ENCODE results near the gene ZNF566. TPM values are rescaled to one million over a fixed set of nuclear protein-coding genes. Genes with fewer than 3 reads are reported as not detected.
A peak's percentile ranks its signal among the peaks of the same experiment; 100 is the strongest.

The ZNF566 gene
- total RNA-seq, 4 donors from 2014 or later, result 7.3 to 14.6 (median 9.9) TPM

DNA sequence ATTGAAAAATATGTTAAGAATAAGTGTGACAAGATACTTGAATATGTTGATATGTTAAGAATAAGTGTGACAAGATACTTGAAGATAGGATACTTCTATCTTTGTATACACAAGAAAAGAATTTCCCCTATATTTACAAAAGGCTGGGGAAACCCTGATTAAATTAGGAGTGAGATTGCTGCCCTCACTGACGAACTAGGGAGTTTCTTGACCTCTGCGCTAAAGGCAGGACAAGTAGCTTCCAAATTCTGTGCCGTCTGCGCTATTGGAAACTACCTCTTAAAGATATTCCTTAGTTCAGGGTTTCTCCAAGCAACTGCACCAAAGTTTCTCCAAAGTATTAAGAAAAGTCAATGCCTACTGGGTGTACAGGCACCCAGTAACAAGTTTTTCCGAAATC is 38.0 kb upstream of the ZNF566 start:
- H3K27ac ChIP-seq (replicated peaks in 1 of 4), result peak overlapping the region; percentile 81 to 93 (median 90)
- peaks cover 18 to 30% (median 27%) of the 10 kb centered on the region in 4 donors for H3K4me1 ChIP-seq
- H3K36me3 ChIP-seq, result peaks cover 3 to 39% (median 22%) of the 10 kb centered on the region in 4 donors
- DNase-seq (ENCODE audit: extremely low spot score), result no peak
- H3K9me3 ChIP-seq, result peaks cover 5 to 43% (median 19%) of the 10 kb centered on the region in 4 donors
- WGBS, result 8% methylated on average over 5 of the region's 5 CpGs
- no peaks in the 10 kb centered on the region for H3K27me3 ChIP-seq
- intact Hi-C loops (cut with DNase I), result loop anchor here (2.0 to 5.0 kb wide), 2 partner anchors 40 to 149 kb away; partner anchors contain the start of genes ZFP14 and ZNF566
- peak overlapping the region; percentile 67 to 77 (median 71) for H3K4me3 ChIP-seq
- TF ChIP-seq POLR2A (IDR thresholded peaks at IDR 0.05; ENCODE audit: low read depth) (no peak), POLR2AphosphoS5 (IDR thresholded peaks at IDR 0.05) (no peak), EP300 (IDR thresholded peaks at IDR 0.05) (no peak)
- TF ChIP-seq, protein P1, sequence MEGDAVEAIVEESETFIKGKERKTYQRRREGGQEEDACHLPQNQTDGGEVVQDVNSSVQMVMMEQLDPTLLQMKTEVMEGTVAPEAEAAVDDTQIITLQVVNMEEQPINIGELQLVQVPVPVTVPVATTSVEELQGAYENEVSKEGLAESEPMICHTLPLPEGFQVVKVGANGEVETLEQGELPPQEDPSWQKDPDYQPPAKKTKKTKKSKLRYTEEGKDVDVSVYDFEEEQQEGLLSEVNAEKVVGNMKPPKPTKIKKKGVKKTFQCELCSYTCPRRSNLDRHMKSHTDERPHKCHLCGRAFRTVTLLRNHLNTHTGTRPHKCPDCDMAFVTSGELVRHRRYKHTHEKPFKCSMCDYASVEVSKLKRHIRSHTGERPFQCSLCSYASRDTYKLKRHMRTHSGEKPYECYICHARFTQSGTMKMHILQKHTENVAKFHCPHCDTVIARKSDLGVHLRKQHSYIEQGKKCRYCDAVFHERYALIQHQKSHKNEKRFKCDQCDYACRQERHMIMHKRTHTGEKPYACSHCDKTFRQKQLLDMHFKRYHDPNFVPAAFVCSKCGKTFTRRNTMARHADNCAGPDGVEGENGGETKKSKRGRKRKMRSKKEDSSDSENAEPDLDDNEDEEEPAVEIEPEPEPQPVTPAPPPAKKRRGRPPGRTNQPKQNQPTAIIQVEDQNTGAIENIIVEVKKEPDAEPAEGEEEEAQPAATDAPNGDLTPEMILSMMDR (IDR thresholded peaks at IDR 0.05), result no peak

DNA sequence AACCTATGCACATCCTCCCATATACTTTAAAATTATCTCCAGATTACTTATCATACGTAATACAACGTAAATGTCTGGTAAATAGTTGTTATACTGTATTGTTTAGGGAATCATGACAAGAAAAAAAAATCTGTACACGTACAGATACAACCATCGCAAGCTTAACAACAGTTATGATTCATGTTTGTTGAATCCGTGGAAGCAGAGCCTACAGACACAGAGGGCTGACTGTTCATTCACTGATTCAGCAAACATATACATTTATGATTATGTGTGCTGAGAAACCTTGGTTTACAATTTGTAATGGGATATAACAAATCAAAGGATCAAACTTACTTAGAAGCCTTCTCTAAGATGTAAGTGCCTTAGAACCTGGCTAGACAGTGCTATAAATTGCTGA is 37.2 kb upstream of the ZNF566 start:
- Histone ChIP-seq H3K36me3 (peaks cover 11 to 46% (median 30%) of the 10 kb centered on the region in 4 donors), H3K4me3 (no peak overlapping the region), H3K27ac (replicated peaks in 1 of 4) (no peak overlapping the region), H3K4me1 (peaks cover 18 to 30% (median 27%) of the 10 kb centered on the region in 4 donors), H3K27me3 (no peaks in the 10 kb centered on the region), H3K9me3 (peaks cover 8 to 48% (median 25%) of the 10 kb centered on the region in 4 donors)
- DNase-seq (ENCODE audit: extremely low spot score), result no peak
- no peak for TF ChIP-seq EP300 (IDR thresholded peaks at IDR 0.05)
- TF ChIP-seq POLR2A (IDR thresholded peaks at IDR 0.05; ENCODE audit: low read depth), result no peak
- TF ChIP-seq, protein P1 (IDR thresholded peaks at IDR 0.05), result no peak
- TF ChIP-seq POLR2AphosphoS5 (IDR thresholded peaks at IDR 0.05), result no peak
- 85% methylated on average over 5 of the region's 5 CpGs for WGBS
- intact Hi-C loops (cut with DNase I), result loop anchor here (2.0 to 5.0 kb wide), 2 partner anchors 39 to 148 kb away; partner anchors contain the start of genes ZFP14 and ZNF566

DNA sequence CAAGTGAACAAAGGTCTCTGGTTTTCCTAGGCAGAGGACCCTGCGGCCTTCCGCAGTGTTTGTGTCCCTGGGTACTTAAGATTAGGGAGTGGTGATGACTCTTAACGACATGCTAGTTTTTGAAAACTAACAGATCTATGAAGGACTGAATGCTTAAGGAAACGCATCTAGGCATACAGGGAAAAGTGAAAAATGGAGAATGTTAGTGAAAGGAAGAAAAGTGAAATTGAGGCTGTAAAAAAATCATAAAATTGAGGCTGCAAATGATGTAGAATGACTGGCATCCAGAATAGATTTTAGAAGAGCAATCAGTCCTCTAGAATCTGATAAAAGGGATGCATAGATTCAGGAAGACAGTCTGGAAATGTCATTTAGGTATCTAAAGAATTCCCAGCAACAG is 35.3 kb upstream of the ZNF566 start:
- Histone ChIP-seq H3K36me3 (peaks cover 29 to 66% (median 48%) of the 10 kb centered on the region in 4 donors), H3K9me3 (peaks cover 8 to 58% (median 40%) of the 10 kb centered on the region in 4 donors), H3K27me3 (no peaks in the 10 kb centered on the region), H3K4me3 (no peak overlapping the region), H3K27ac (replicated peaks in 1 of 4) (no peak overlapping the region), H3K4me1 (peaks cover 18 to 28% (median 25%) of the 10 kb centered on the region in 4 donors)
- WGBS, result 96% methylated on average over 4 of the region's 4 CpGs
- no peak for DNase-seq (ENCODE audit: extremely low spot score)
- TF ChIP-seq, protein P1 (IDR thresholded peaks at IDR 0.05), result no peak
- TF ChIP-seq EP300 (IDR thresholded peaks at IDR 0.05) (no peak), POLR2A (IDR thresholded peaks at IDR 0.05; ENCODE audit: low read depth) (no peak), POLR2AphosphoS5 (IDR thresholded peaks at IDR 0.05) (no peak)
- intact Hi-C loops (cut with DNase I), result loop anchor here (5.0 kb wide), 1 partner anchor 37 kb away; the partner anchor contains the start of gene ZNF566

DNA sequence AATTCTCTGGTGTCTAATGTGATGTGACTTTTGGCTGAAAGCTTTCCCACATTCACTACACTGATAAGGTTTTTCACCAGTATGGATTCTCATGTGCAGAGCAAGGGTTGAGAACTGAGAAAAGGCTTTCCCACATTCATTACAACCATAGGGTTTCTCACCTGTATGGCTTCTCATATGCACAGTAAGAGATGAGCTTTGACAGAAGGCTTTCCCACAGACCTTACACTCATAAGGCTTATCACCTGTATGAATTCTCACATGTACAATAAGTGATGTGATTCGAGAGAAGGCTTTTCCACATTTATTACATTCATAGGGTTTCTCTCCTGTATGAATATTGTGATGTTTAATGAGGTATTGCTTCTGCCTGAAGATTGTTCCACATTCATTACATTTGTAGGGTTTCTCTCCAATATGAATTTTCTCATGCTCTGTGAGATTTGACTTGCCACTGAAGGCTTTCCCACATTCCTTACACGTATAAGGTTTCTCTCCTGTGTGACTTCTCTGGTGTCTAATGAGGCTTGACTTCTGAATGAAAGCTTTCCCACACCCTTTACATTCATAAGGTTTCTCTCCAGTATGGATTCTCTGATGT is 24.8 kb upstream of the ZNF566 start:
- intact Hi-C loops (cut with DNase I), result no loop called here
- Histone ChIP-seq H3K9me3 (peaks cover 19 to 100% (median 97%) of the 10 kb centered on the region in 4 donors), H3K4me1 (no peaks in the 10 kb centered on the region), H3K27me3 (no peaks in the 10 kb centered on the region), H3K36me3 (peaks cover 52 to 80% (median 68%) of the 10 kb centered on the region in 4 donors), H3K4me3 (no peak overlapping the region), H3K27ac (replicated peaks in 1 of 4) (no peak overlapping the region)
- 97% methylated on average over 2 of the region's 2 CpGs for WGBS
- TF ChIP-seq POLR2A (IDR thresholded peaks at IDR 0.05; ENCODE audit: low read depth) (no peak), POLR2AphosphoS5 (IDR thresholded peaks at IDR 0.05) (no peak), EP300 (IDR thresholded peaks at IDR 0.05) (no peak)
- TF ChIP-seq, protein P1 (IDR thresholded peaks at IDR 0.05), result no peak
- no peak for DNase-seq (ENCODE audit: extremely low spot score)

All from esophagus muscularis mucosa (tissue), 4 donors.